Stomach smooth muscle (tissue), 2 donors: ENCODE measurements around the gene RCBTB1.
"Not testable (repeated sequence)": the region's sequence is repeated elsewhere in the genome, so short reads cannot be mapped to it uniquely, and the experiment has no call there.

Experiments
- H3K27ac ChIP-seq: one replicate; pipeline ENCODE4 v1.7.0; 2013; ENCODE audit warnings: mild to moderate bottlenecking, low read length, inconsistent platforms
- H3K27me3 ChIP-seq, 2 donors: one replicate each; pipeline ENCODE4 v1.7.0; 2013; ENCODE audit warnings: low read length in 2 of 2; ENCODE audit not compliant: insufficient read depth in 2 of 2, control insufficient read depth in 1 of 2
- H3K36me3 ChIP-seq, 2 donors: one replicate each; pipeline ENCODE4 v1.7.0; 2013; ENCODE audit warnings: low read length in 2 of 2; ENCODE audit not compliant: control insufficient read depth in 2 of 2, insufficient read depth in 2 of 2
- H3K4me1 ChIP-seq: one replicate; pipeline ENCODE4 v1.7.0; 2013; ENCODE audit warnings: low read length; ENCODE audit not compliant: control insufficient read depth, insufficient read depth
- H3K4me3 ChIP-seq, 2 donors: one replicate each; pipeline ENCODE4 v1.7.0; 2013; ENCODE audit warnings: low read length in 2 of 2
- H3K9ac ChIP-seq, 2 donors: one replicate each; pipeline ENCODE4 v1.7.0; 2013; ENCODE audit warnings: low read length in 2 of 2, mild to moderate bottlenecking in 1 of 2
- H3K9me3 ChIP-seq, 2 donors: one replicate each; pipeline ENCODE4 v1.7.0; 2013; ENCODE audit warnings: low read length in 2 of 2; ENCODE audit not compliant: control insufficient read depth in 2 of 2
- donor health status: healthy.
- donor health status: Pancreatic carcinoma.

The RCBTB1 gene

DNA sequence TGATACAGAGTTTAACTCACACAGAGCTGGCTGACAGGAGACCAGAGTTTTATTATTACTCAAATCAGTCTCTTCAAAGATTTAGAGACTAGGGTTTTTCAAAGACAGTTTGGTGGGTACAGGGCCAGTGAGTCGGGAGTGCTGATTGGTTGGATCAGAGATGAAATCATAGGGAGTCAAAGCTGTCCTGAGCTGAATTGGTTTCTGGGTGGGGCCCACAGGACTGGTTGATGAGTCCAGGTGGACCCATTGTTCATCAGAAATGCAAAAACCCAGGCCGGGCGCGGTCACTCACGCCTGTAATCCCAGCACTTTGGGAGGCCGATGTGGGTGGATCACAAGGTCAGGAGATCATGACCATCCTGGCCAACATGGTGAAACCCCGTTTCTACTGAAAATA is 17.3 kb upstream of the RCBTB1 start:
- H3K4me1 ChIP-seq: not testable (repeated sequence)

DNA sequence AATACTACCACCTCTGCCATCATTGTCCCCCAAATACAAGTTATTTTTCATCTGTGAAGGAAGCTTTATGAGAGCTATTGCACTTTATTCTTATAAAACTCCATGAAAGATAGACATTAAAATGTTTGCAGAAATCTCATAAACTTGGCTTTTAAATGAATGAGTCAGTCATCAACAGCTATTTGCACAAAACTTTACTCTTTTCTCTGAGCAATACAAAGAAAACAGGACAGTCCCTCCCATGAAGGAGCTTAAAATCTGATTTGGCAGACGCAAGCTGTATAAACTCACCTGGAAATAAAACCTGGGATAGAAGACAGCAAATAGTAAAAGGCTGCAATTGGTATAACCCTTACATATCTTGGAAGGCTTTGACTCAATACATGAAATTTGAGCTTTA is 16.6 kb upstream of the RCBTB1 start:
- no peak overlapping the region for H3K27ac ChIP-seq
- no peak overlapping the region for H3K4me3 ChIP-seq
- no peaks in the 10 kb centered on the region for H3K36me3 ChIP-seq
- peaks cover 4% of the 10 kb centered on the region for H3K4me1 ChIP-seq
- H3K9me3 ChIP-seq: no peaks in the 10 kb centered on the region
- no peaks in the 10 kb centered on the region for H3K27me3 ChIP-seq
- no peak overlapping the region for H3K9ac ChIP-seq

More for the DNA sequence above, 17.3 kb upstream of the RCBTB1 start:
- not testable (repeated sequence) for H3K27ac ChIP-seq, H3K27me3 ChIP-seq, H3K9ac ChIP-seq, H3K9me3 ChIP-seq, H3K4me3 ChIP-seq, H3K36me3 ChIP-seq

- no peak overlapping the region for H3K9ac ChIP-seq
Observed at GRCh38 chr13:49597043-49597641, 11.8 kb upstream of the RCBTB1 start.

DNA sequence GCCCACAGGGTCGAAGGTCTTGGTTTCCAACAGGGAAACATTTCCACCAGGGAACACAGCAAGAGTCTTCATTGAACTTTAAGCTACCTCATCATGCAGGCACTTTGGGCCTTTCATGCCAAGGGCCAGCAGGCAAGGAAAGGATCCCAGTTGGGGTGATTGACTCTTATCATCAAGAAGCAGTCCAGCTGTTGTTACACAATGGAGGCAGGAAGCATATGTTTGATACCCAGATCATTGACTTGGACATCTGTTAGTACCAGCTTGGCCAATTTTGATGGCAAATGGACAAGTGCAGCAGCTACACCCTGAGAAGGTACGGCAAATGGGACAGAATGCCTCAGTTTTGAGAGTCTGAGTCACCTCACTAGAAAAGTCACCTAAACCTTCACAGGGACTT is 10.9 kb upstream of the RCBTB1 start:
- H3K9ac ChIP-seq: no peak overlapping the region
- no peaks in the 10 kb centered on the region for H3K9me3 ChIP-seq
- no peak overlapping the region for H3K27ac ChIP-seq
- no peaks in the 10 kb centered on the region for H3K27me3 ChIP-seq
- no peaks in the 10 kb centered on the region for H3K4me1 ChIP-seq
- no peak overlapping the region for H3K4me3 ChIP-seq
- H3K36me3 ChIP-seq: no peaks in the 10 kb centered on the region

More at GRCh38 chr13:49597043-49597641, 11.8 kb upstream of the RCBTB1 start:
- Histone ChIP-seq H3K4me1 (no peaks in the 10 kb centered on the region), H3K4me3 (no peak overlapping the region), H3K36me3 (no peaks in the 10 kb centered on the region), H3K27ac (no peak overlapping the region), H3K27me3 (no peaks in the 10 kb centered on the region), H3K9me3 (no peaks in the 10 kb centered on the region)

- Histone ChIP-seq H3K4me1 (no peaks in the 10 kb centered on the region), H3K9ac (no peak overlapping the region), H3K36me3 (no peaks in the 10 kb centered on the region), H3K27me3 (no peaks in the 10 kb centered on the region), H3K27ac (no peak overlapping the region), H3K4me3 (no peak overlapping the region), H3K9me3 (no peaks in the 10 kb centered on the region)
Observed at GRCh38 chr13:49594576-49594975, 9.2 kb upstream of the RCBTB1 start.

GRCh38 chr13:49593876-49594275 is 8.5 kb upstream of the RCBTB1 start:
- not testable (repeated sequence) for H3K27ac ChIP-seq, H3K27me3 ChIP-seq, H3K4me3 ChIP-seq, H3K4me1 ChIP-seq, H3K9ac ChIP-seq, H3K36me3 ChIP-seq, H3K9me3 ChIP-seq

DNA sequence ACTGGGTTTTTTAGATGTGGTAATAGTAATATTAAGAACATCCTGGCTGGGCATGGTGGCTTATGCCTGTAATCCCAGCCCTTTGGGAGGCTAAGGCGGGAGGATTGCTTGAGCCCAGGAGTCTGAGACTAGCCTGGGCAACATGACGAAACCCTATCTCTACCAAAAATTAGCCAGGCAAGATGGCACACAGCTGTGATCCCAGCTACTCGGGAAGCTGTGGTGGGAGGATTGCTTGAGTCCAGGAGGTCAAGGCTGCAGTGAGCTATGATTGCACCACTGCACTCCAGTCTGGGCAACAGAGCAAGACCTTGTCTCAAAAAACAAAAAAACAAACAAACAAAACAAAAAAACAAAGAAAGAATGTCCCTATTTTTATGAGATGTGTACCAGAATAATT is 5.4 kb upstream of the RCBTB1 start:
- not testable (repeated sequence) for H3K36me3 ChIP-seq, H3K27ac ChIP-seq, H3K4me1 ChIP-seq, H3K27me3 ChIP-seq, H3K4me3 ChIP-seq, H3K9me3 ChIP-seq, H3K9ac ChIP-seq

GRCh38 chr13:49587311-49587847 is 2.0 kb upstream of the RCBTB1 start:
- H3K27me3 ChIP-seq: no peaks in the 10 kb centered on the region
- peaks cover 12% of the 10 kb centered on the region for H3K4me1 ChIP-seq
- H3K4me3 ChIP-seq: no peak overlapping the region
- no peak overlapping the region for H3K9ac ChIP-seq
- H3K36me3 ChIP-seq: no peaks in the 10 kb centered on the region
- no peaks in the 10 kb centered on the region for H3K9me3 ChIP-seq
- H3K27ac ChIP-seq: no peak overlapping the region

- Histone ChIP-seq H3K36me3 (no peaks in the 10 kb centered on the region), H3K4me1 (peaks cover 12% of the 10 kb centered on the region), H3K9me3 (no peaks in the 10 kb centered on the region), H3K27me3 (no peaks in the 10 kb centered on the region), H3K27ac (no peak overlapping the region), H3K4me3 (no peak overlapping the region), H3K9ac (no peak overlapping the region)
Observed at GRCh38 chr13:49586717-49587116, 1.4 kb upstream of the RCBTB1 start.

DNA sequence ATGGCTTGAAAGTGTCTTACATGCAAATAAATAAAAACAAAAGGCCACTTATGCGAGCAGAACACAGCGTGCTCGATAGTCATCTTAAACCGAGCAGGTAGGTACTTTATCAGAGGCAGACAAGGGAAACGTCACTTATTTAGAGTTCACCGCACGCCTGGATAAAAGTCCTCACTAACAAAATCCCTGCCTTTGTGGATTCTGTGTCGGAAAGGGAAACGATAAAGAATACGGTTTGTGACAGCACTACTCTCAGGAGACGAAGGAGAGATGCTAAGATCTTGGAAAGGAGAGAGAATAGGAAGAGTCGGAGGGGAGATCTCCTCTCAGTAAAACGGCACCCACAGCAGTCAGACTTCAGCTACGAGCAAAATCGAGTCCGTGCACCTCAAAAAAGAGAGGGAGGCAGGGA is 581 bp downstream of the RCBTB1 start:
- Histone ChIP-seq H3K9ac (peak overlapping the region; percentile 80 to 86), H3K4me3 (peak overlapping the region; percentile 87 to 88), H3K27ac (no peak overlapping the region), H3K4me1 (peaks cover 12% of the 10 kb centered on the region), H3K27me3 (no peaks in the 10 kb centered on the region), H3K9me3 (no peaks in the 10 kb centered on the region), H3K36me3 (peaks cover 2 to 3% of the 10 kb centered on the region in 2 donors)

DNA sequence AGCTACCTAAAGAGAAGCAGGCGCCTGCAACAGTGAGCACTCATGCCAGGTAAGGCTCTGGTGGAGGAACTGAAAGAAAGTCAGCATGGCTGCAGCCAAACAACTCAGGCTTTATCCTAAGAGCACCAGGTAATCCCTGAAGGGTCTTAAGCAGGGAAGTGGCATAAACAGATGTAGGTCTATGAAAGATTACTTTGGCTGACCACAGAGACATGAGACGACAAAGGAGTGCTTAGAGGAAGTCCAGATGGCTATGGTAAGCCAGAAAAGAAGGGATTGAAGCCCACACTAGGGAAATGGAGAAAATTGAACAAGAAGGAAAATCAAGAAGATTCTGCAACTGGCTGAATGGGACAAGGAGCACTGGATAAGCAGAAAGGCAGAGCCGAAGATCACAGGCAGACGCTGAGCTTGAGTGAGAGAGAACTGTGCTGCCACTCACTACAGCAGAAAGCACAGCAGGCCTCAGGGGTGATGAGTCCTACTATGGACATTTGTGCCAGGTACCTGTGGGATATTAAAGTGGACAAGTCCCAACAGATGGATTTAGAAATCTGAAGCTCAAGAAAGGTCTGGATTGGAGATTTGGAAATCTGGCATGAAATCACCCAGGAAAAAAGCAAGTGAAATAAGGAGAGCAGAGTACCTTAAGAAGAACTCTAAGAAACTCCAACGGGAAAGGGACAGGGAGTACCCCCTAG is 4.2 kb downstream of the RCBTB1 start:
- Histone ChIP-seq H3K27me3 (no peaks in the 10 kb centered on the region), H3K4me3 (no peak overlapping the region), H3K27ac (no peak overlapping the region), H3K4me1 (peaks cover 10% of the 10 kb centered on the region), H3K9me3 (no peaks in the 10 kb centered on the region), H3K9ac (no peak overlapping the region), H3K36me3 (peaks cover 5% of the 10 kb centered on the region in 2 donors)
